C4-2B (cell line): ENCODE results near the gene PELO.

Experiments used
- CTCF ChIP-seq: fragments of 450-650 bp; conservative IDR thresholded peaks from 2 replicates; pipeline ENCODE4 v1.5.1; 2017; ENCODE audit warnings: mild to moderate bottlenecking
- ZFX ChIP-seq: fragments of 450-650 bp; IDR thresholded peaks from 2 replicates; pipeline ENCODE4 v1.6.1; 2017

GRCh38 chr5:52760695-52761366 lies 26.9 kb upstream of the PELO start:
- TF ChIP-seq CTCF (no peak), ZFX (no peak)
